Adipocyte (in vitro differentiated cells): Measurements from ENCODE around the gene HACD4.
A peak's percentile ranks its signal among the peaks of the same experiment; 100 is the strongest.
"Not testable (repeated sequence)": the region's sequence is repeated elsewhere in the genome, so short reads cannot be mapped to it uniquely, and the experiment has no call there.

ENCODE experiments used
- DNase-seq: peaks from one replicate; pipeline ENCODE4 v3.0.0-alpha.2; 2015; ENCODE audit warnings: low read depth
- H3K27me3 ChIP-seq: replicated peaks from 2 replicates; pipeline ENCODE4 v1.7.0; 2013; ENCODE audit warnings: mild to moderate bottlenecking, low read length, moderate library complexity; ENCODE audit not compliant: control insufficient read depth, insufficient read depth
- H3K36me3 ChIP-seq: 2 replicates; pipeline ENCODE4 v1.7.0; 2013; ENCODE audit warnings: low read length, mild to moderate bottlenecking, moderate library complexity; ENCODE audit not compliant: control insufficient read depth, insufficient read depth, severe bottlenecking
- H3K4me1 ChIP-seq: 2 replicates; pipeline ENCODE4 v1.7.0; 2013; ENCODE audit warnings: mild to moderate bottlenecking, low read length, moderate library complexity; ENCODE audit not compliant: control insufficient read depth, insufficient read depth
- H3K4me3 ChIP-seq: 2 replicates; pipeline ENCODE4 v1.7.0; 2013; ENCODE audit warnings: mild to moderate bottlenecking, low read length, moderate library complexity
- H3K9ac ChIP-seq: 2 replicates; pipeline ENCODE4 v1.7.0; 2013; ENCODE audit warnings: mild to moderate bottlenecking, low read length, moderate library complexity
- H3K9me3 ChIP-seq: 2 replicates; pipeline ENCODE4 v1.7.0; 2013; ENCODE audit warnings: mild to moderate bottlenecking, low read length, moderate library complexity; ENCODE audit not compliant: control insufficient read depth

Gene HACD4

GRCh38 chr9:20988671-20989315, 42.6 kb downstream of the HACD4 start:
- H3K4me1 ChIP-seq = peaks cover 9% of the 10 kb centered on the region
- no peaks in the 10 kb centered on the region for H3K9me3 ChIP-seq
- peaks cover 47% of the 10 kb centered on the region for H3K36me3 ChIP-seq
- H3K9ac ChIP-seq = no peak overlapping the region
- no peaks in the 10 kb centered on the region for H3K27me3 ChIP-seq
- peak; percentile 59 for DNase-seq
- no peak overlapping the region for H3K4me3 ChIP-seq

DNA sequence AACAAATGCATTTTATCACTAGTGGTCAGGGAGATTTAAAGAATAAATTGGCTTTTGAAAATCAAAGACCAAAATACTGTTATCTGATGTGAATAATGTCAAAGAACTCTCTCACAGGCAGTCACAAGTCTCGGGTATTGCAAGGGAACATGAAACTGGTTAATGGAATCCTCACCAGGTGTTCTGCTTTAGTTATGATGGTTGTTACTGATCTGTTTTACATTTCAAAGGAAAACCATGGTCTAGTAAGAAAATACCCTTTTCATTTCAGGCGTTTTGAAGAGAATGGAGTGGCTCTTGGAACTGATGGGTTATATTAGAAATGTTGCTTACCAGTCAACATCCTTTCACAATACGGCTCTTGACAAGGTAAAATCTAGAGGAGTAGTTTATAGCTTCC, 43.4 kb downstream of the HACD4 start:
- H3K36me3 ChIP-seq = peaks cover 40% of the 10 kb centered on the region
- H3K9ac ChIP-seq = no peak overlapping the region
- DNase-seq = peak; percentile 22
- H3K9me3 ChIP-seq = no peaks in the 10 kb centered on the region
- H3K4me1 ChIP-seq = peaks cover 9% of the 10 kb centered on the region
- no peak overlapping the region for H3K4me3 ChIP-seq
- H3K27me3 ChIP-seq = no peaks in the 10 kb centered on the region

DNA sequence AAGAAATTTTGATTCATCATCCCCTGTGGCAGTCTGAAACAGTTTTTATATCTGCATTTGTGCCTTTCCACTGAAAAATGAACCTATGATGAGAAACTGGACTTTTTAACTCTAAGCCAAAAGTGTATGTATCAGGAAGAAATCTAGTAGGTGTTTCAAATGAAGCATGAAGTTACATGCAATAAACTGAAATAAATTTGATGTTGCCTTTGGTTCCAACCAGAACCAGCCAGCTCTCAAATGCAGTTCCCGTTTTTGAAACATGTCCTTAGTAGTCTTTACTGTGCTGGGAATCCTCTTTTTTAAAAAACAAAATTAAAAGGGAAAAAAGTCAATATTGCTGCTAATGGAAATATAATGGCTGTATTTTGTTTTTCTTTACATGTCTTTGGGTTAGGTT, 43.9 kb downstream of the HACD4 start:
- H3K9ac ChIP-seq = no peak overlapping the region
- DNase-seq = peak; percentile 9
- H3K36me3 ChIP-seq = peaks cover 40% of the 10 kb centered on the region
- no peaks in the 10 kb centered on the region for H3K9me3 ChIP-seq
- no peak overlapping the region for H3K4me3 ChIP-seq
- H3K4me1 ChIP-seq = peaks cover 9% of the 10 kb centered on the region
- no peaks in the 10 kb centered on the region for H3K27me3 ChIP-seq

GRCh38 chr9:20985851-20986600, 45.4 kb downstream of the HACD4 start:
- H3K4me3 ChIP-seq = no peak overlapping the region
- no peaks in the 10 kb centered on the region for H3K27me3 ChIP-seq
- no peak for DNase-seq
- H3K36me3 ChIP-seq = peaks cover 33% of the 10 kb centered on the region
- H3K9ac ChIP-seq = no peak overlapping the region
- no peaks in the 10 kb centered on the region for H3K9me3 ChIP-seq
- peaks cover 21% of the 10 kb centered on the region for H3K4me1 ChIP-seq

GRCh38 chr9:20984506-20984905, 46.9 kb downstream of the HACD4 start:
- Histone ChIP-seq H3K27me3 (no peaks in the 10 kb centered on the region), H3K9ac (no peak overlapping the region), H3K4me3 (no peak overlapping the region), H3K9me3 (no peaks in the 10 kb centered on the region), H3K4me1 (peaks cover 30% of the 10 kb centered on the region), H3K36me3 (peaks cover 25% of the 10 kb centered on the region)
- DNase-seq = peak; percentile 14

DNA sequence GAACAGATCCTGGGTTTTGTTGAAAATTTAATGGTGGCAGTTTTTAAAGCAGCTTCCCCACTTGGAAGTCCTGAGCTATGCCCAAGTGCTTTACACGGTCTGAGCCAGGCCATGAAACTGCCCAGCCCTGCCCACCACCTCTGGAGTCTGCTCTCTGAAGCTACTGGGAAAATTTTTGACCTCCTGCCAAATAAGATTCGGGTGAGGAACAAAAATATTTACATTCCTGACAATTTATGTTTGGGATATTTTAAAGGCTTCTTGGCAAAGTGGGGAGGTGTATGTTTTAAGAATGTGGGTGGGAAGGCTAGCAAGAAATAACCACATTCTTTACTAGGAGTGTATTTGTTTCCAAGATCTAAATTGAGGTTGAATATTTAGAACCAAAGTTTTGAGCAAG, 50.0 kb downstream of the HACD4 start:
- Histone ChIP-seq H3K36me3 (peaks cover 34% of the 10 kb centered on the region), H3K9ac (peak overlapping the region; percentile 39), H3K27me3 (no peaks in the 10 kb centered on the region), H3K9me3 (no peaks in the 10 kb centered on the region), H3K4me1 (peaks cover 21% of the 10 kb centered on the region), H3K4me3 (no peak overlapping the region)
- peak; percentile 88 for DNase-seq

DNA sequence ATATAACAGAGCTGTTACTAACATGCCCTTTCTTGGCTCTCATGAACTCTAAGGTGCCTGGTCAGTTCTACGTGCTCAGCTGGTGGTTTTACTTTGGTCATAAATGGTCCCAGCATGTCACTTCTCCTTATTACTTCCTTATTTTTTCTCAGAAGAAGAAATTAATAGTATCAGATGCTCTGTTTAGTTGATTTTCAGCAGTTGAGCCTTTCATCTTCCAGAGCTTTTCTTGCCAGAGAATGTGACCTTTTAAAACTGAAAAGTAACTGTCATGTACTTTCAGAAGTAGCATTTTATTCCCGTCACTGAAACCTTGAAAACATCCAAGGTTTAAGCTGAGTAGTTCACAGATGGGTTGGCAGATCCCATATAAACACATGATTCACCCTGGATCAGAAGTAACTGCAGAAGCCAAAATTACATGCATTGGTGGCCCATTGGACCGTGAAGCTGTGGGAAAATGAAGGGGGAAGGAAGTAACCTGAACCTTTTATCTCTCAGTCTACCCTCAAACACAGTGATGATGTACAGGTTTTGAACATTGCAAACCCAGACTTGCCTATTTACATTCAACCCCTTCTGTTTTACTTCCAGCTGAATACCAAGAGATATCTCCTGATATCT, 50.5 kb downstream of the HACD4 start:
- H3K4me3 ChIP-seq = peak overlapping the region; percentile 13
- H3K4me1 ChIP-seq = peaks cover 21% of the 10 kb centered on the region
- H3K9me3 ChIP-seq = no peaks in the 10 kb centered on the region
- H3K36me3 ChIP-seq = peaks cover 34% of the 10 kb centered on the region
- peak; percentile 80 for DNase-seq
- peak overlapping the region; percentile 39 for H3K9ac ChIP-seq
- H3K27me3 ChIP-seq = no peaks in the 10 kb centered on the region

GRCh38 chr9:20978249-20978648, 53.2 kb downstream of the HACD4 start:
- no peak overlapping the region for H3K4me3 ChIP-seq
- no peaks in the 10 kb centered on the region for H3K27me3 ChIP-seq
- peaks cover 34% of the 10 kb centered on the region for H3K36me3 ChIP-seq
- H3K9ac ChIP-seq = no peak overlapping the region
- no peaks in the 10 kb centered on the region for H3K9me3 ChIP-seq
- no peak for DNase-seq
- H3K4me1 ChIP-seq = peaks cover 21% of the 10 kb centered on the region

DNA sequence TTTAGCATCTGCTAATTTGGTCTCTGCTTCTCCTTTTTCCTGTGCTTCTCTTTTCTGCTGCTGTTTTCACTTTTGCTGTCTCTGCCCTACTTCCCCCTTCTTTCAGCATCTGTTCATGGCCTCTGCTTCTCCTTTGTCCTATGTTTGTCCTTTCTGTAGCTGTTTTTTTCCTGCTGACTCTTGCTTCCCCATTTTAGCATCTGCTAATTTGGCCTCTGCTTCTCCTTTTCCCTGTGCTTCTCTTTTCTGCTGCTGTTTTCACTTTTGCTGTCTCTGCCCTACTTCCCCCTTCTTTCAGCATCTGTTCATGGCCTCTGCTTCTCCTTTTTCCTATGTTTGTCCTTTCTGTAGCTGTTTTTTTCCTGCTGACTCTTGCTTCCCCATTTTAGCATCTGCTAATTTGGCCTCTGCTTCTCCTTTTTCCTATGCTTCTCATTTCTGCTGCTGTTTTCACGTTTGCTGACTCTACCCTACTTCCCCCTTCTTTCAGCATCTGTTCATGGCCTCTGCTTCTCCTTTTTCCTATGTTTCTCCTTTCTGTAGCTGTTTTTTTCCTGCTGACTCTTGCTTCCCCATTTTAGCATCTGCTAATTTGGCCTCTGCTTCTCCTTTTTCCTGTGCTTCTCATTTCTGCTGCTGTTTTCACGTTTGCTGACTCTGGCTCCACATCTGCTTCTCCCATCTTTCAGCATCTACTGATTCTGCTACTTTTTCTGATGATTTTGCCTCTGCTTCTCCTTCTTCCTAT, 57.1 kb downstream of the HACD4 start:
- H3K27me3 ChIP-seq, H3K4me3 ChIP-seq, DNase-seq, H3K9me3 ChIP-seq, H3K9ac ChIP-seq, H3K4me1 ChIP-seq: not testable (repeated sequence)
- H3K36me3 ChIP-seq = peaks cover 31% of the 10 kb centered on the region

- not testable (repeated sequence) for H3K4me3 ChIP-seq, H3K9me3 ChIP-seq, H3K9ac ChIP-seq, DNase-seq, H3K4me1 ChIP-seq, H3K27me3 ChIP-seq
- peaks cover 28% of the 10 kb centered on the region for H3K36me3 ChIP-seq
Observed at GRCh38 chr9:20973246-20973947, 58.0 kb downstream of the HACD4 start.
